KMS-11 (cell line): Measurements from ENCODE around the gene FRMPD2.

Source experiments
- H2AFZ ChIP-seq: fragments of 200-600 bp; sonication (generic); 2 replicates; pipeline ENCODE4 v1.6.1; 2016; ENCODE audit warnings: antibody characterized with exemption, mixed run types, low read depth
- H3K27ac ChIP-seq: fragments of 200-600 bp; sonication (generic); 2 replicates; pipeline ENCODE4 v1.6.1; 2016; ENCODE audit warnings: mild to moderate bottlenecking, mixed run types
- H3K27me3 ChIP-seq: fragments of 200-600 bp; sonication (generic); 2 replicates; pipeline ENCODE4 v1.6.1; 2017; ENCODE audit warnings: mild to moderate bottlenecking, low read depth, mixed run types, moderate library complexity; ENCODE audit not compliant: insufficient read depth
- H3K36me3 ChIP-seq: fragments of 200-600 bp; sonication (generic); 2 replicates; pipeline ENCODE4 v1.6.1; 2017; ENCODE audit warnings: mild to moderate bottlenecking, mixed run types; ENCODE audit not compliant: insufficient read depth
- H3K4me1 ChIP-seq: fragments of 200-600 bp; sonication (generic); 2 replicates; pipeline ENCODE4 v1.6.1; 2016; ENCODE audit warnings: mild to moderate bottlenecking, low read depth, mixed run types; ENCODE audit not compliant: poor library complexity, severe bottlenecking
- H3K4me2 ChIP-seq: fragments of 200-600 bp; sonication (generic); 2 replicates; pipeline ENCODE4 v1.7.0; 2016; ENCODE audit warnings: mild to moderate bottlenecking, mixed run types
- H3K4me3 ChIP-seq: fragments of 200-600 bp; sonication (generic); IDR thresholded peaks from 2 replicates; pipeline ENCODE4 v1.6.1; 2017; ENCODE audit warnings: low read depth, low read length, mixed read lengths; ENCODE audit not compliant: insufficient read depth
- H3K79me2 ChIP-seq: fragments of 200-600 bp; sonication (generic); 2 replicates; pipeline ENCODE4 v1.6.1; 2016; ENCODE audit warnings: low read depth, mixed run types; ENCODE audit not compliant: insufficient read depth
- H3K9ac ChIP-seq: fragments of 200-600 bp; sonication (generic); 2 replicates; pipeline ENCODE4 v1.6.1; 2016; ENCODE audit warnings: mild to moderate bottlenecking, mixed run types
- H4K20me1 ChIP-seq: fragments of 200-600 bp; sonication (generic); 2 replicates; pipeline ENCODE4 v1.6.1; 2016; ENCODE audit warnings: mild to moderate bottlenecking, mixed run types; ENCODE audit not compliant: insufficient read depth
- TF ChIP-seq, protein P1 (sequence below): fragments of 200-600 bp; sonication (generic); conservative IDR thresholded peaks from 2 replicates; pipeline ENCODE4 v1.6.1; 2017; ENCODE audit warnings: low read depth, mild to moderate bottlenecking, antibody characterized with exemption, low read length, moderate library complexity, mixed read lengths

Gene FRMPD2

GRCh38 chr10:48254750-48255512 lies 19.6 kb downstream of the FRMPD2 start:
- H3K36me3 ChIP-seq = no peaks in the 10 kb centered on the region
- H3K4me2 ChIP-seq = no peak overlapping the region
- TF ChIP-seq, protein P1, sequence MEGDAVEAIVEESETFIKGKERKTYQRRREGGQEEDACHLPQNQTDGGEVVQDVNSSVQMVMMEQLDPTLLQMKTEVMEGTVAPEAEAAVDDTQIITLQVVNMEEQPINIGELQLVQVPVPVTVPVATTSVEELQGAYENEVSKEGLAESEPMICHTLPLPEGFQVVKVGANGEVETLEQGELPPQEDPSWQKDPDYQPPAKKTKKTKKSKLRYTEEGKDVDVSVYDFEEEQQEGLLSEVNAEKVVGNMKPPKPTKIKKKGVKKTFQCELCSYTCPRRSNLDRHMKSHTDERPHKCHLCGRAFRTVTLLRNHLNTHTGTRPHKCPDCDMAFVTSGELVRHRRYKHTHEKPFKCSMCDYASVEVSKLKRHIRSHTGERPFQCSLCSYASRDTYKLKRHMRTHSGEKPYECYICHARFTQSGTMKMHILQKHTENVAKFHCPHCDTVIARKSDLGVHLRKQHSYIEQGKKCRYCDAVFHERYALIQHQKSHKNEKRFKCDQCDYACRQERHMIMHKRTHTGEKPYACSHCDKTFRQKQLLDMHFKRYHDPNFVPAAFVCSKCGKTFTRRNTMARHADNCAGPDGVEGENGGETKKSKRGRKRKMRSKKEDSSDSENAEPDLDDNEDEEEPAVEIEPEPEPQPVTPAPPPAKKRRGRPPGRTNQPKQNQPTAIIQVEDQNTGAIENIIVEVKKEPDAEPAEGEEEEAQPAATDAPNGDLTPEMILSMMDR = no peak
- H3K27me3 ChIP-seq = no peaks in the 10 kb centered on the region
- H3K27ac ChIP-seq = no peak overlapping the region
- no peak overlapping the region for H3K9ac ChIP-seq
- H3K4me3 ChIP-seq = no peak overlapping the region
- H3K4me1 ChIP-seq = no peaks in the 10 kb centered on the region
- no peaks in the 10 kb centered on the region for H4K20me1 ChIP-seq
- no peaks in the 10 kb centered on the region for H3K79me2 ChIP-seq
- no peak overlapping the region for H2AFZ ChIP-seq

DNA sequence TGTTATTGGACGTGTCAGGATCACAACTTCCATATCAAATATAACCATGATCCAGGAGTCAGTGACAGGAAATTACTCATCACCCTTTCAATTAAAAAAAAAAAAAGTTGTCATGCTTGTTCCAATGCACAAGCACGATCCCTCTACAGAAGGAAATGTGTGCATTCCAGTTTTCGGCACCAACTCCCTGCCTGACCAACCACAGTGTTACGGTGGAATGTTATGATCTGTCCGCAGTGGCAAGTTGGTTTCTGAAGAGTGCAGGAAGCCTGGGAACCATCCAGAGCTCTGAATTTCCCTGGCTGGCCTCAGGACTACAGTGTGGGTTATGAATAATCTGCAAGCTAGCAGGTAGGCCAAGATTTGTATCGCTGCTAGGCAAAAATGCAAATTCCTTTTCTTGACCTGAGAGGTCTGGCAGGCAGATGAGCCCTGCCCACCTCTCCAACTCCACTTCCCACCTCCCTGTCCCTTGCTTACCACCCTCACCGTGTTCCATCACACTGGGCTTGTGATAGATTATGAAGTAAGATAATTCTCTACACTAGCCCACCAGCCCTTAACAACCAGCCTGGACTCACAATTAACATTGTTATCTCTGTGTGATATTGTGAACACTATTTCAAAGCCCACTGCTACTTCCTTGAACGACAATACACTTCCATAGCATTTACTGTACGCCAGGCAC lies 20.4 kb downstream of the FRMPD2 start:
- Histone ChIP-seq H3K4me2 (no peak overlapping the region), H3K4me1 (no peaks in the 10 kb centered on the region), H3K27ac (no peak overlapping the region), H3K27me3 (no peaks in the 10 kb centered on the region), H3K4me3 (no peak overlapping the region), H2AFZ (no peak overlapping the region), H3K9ac (no peak overlapping the region), H3K36me3 (no peaks in the 10 kb centered on the region), H4K20me1 (no peaks in the 10 kb centered on the region), H3K79me2 (no peaks in the 10 kb centered on the region)
- TF ChIP-seq, protein P1 = no peak

DNA sequence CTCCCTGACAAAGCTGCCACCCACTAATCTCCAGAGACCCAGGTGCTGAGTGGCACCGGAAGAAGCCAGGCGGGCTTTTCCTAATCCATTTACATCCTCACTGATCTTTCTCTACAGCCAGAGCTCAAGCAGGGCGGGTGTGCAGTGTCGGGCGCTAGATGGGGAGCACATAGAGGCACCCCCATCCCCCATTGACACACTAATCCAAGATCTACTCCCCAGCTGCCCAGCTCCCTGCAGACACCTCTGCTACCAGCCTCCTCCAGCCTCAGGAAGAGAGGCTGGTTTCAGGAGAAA lies 22.2 kb downstream of the FRMPD2 start:
- Histone ChIP-seq H3K9ac (no peak overlapping the region), H3K79me2 (no peaks in the 10 kb centered on the region), H3K36me3 (no peaks in the 10 kb centered on the region), H4K20me1 (no peaks in the 10 kb centered on the region), H3K4me2 (no peak overlapping the region), H2AFZ (no peak overlapping the region), H3K27ac (no peak overlapping the region), H3K4me3 (no peak overlapping the region), H3K27me3 (no peaks in the 10 kb centered on the region), H3K4me1 (no peaks in the 10 kb centered on the region)
- TF ChIP-seq, protein P1 = no peak

GRCh38 chr10:48251525-48252353 lies 22.8 kb downstream of the FRMPD2 start:
- H3K9ac ChIP-seq = no peak overlapping the region
- H3K4me1 ChIP-seq = no peaks in the 10 kb centered on the region
- H3K4me3 ChIP-seq = no peak overlapping the region
- TF ChIP-seq, protein P1 = no peak
- H3K79me2 ChIP-seq = no peaks in the 10 kb centered on the region
- H3K27me3 ChIP-seq = no peaks in the 10 kb centered on the region
- H3K27ac ChIP-seq = no peak overlapping the region
- no peak overlapping the region for H3K4me2 ChIP-seq
- H3K36me3 ChIP-seq = no peaks in the 10 kb centered on the region
- H2AFZ ChIP-seq = no peak overlapping the region
- no peaks in the 10 kb centered on the region for H4K20me1 ChIP-seq
